Calu3 (cell line): ENCODE results near the gene SHC2. TPM values are rescaled to one million over a fixed set of nuclear protein-coding genes. Genes with fewer than 3 reads are reported as not detected.
"Not testable (repeated sequence)": the region's sequence is repeated elsewhere in the genome, so short reads cannot be mapped to it uniquely, and the experiment has no call there.

Experiments
- BruUV-seq: library from RNA; stranded (reverse); fragments of 400-500 nt; replicated peaks from 2 replicates; lab custom pipeline; 2021; lab: Mats Ljungman, UMichigan
- CTCF ChIA-PET: fragments of 300-600 bp; sonication (Branson Sonifier 250); formaldehyde crosslinking; loops from one replicate; lab custom pipeline; 2022; ENCODE audit warnings: antibody characterized with exemption; lab: Charles Lee
- DNase-seq: peaks from one replicate; pipeline ENCODE4 v3.0.0; 2022
- H3K27ac Mint-ChIP-seq: one replicate; pipeline ENCODE4 v1.8.0; 2022; ENCODE audit warnings: mixed read lengths; ENCODE audit not compliant: unreplicated experiment
- H3K27me3 Mint-ChIP-seq: one replicate; pipeline ENCODE4 v1.8.0; 2022; ENCODE audit warnings: mixed read lengths; ENCODE audit not compliant: unreplicated experiment
- H3K36me3 Mint-ChIP-seq: one replicate; pipeline ENCODE4 v1.8.0; 2022; ENCODE audit warnings: mild to moderate bottlenecking, moderate library complexity, mixed read lengths; ENCODE audit not compliant: insufficient read depth, unreplicated experiment
- H3K4me1 Mint-ChIP-seq: one replicate; pipeline ENCODE4 v1.8.0; 2022; ENCODE audit warnings: mild to moderate bottlenecking, low read depth, mixed read lengths; ENCODE audit not compliant: unreplicated experiment
- H3K4me3 Mint-ChIP-seq: one replicate; pipeline ENCODE4 v1.8.0; 2022; ENCODE audit warnings: mild to moderate bottlenecking, low read depth, moderate library complexity, mixed read lengths; ENCODE audit not compliant: unreplicated experiment
- H3K9me3 Mint-ChIP-seq: one replicate; pipeline ENCODE4 v1.8.0; 2022; ENCODE audit warnings: low read depth, mixed read lengths; ENCODE audit not compliant: unreplicated experiment
- CTCF ChIP-seq: fragments of 200-600 bp; IDR thresholded peaks from one replicate; pipeline ENCODE4 v1.8.0; 2022; ENCODE audit warnings: antibody characterized with exemption; ENCODE audit not compliant: unreplicated experiment
- intact Hi-C: fragments of 100-400 bp; cut with micrococcal nuclease; formaldehyde crosslinking; loops from one replicate; pipeline ENCODE4 v1.10.0; 2022; ENCODE audit not compliant: unreplicated experiment
- total RNA-seq: library from RNA; stranded (reverse); gene quantifications from 2 replicates; pipeline ENCODE4 v1.2.3, GENCODE V29; 2022

Gene SHC2
- total RNA-seq, 1 experiment from 2014 or later = 8.4 TPM

GRCh38 chr19:383922-384798, 76.7 kb downstream of the SHC2 start:
- H3K36me3 Mint-ChIP-seq = no peaks in the 10 kb centered on the region
- no peak overlapping the region for H3K27ac Mint-ChIP-seq
- no peak for DNase-seq
- no TSS peak for BruUV-seq
- intact Hi-C loops = no loop called here
- H3K27me3 Mint-ChIP-seq = no peaks in the 10 kb centered on the region
- no peaks in the 10 kb centered on the region for H3K9me3 Mint-ChIP-seq
- CTCF ChIA-PET = no interaction called here
- TF ChIP-seq CTCF = no peak
- no peak overlapping the region for H3K4me3 Mint-ChIP-seq
- H3K4me1 Mint-ChIP-seq = peaks cover 6% of the 10 kb centered on the region

- no peak overlapping the region for H3K27ac Mint-ChIP-seq
- no TSS peak for BruUV-seq
- CTCF ChIA-PET = no interaction called here
- H3K4me3 Mint-ChIP-seq = no peak overlapping the region
- intact Hi-C loops = no loop called here
- H3K9me3 Mint-ChIP-seq = no peaks in the 10 kb centered on the region
- no peaks in the 10 kb centered on the region for H3K27me3 Mint-ChIP-seq
- TF ChIP-seq CTCF = no peak
- no peak for DNase-seq
- H3K36me3 Mint-ChIP-seq = peaks cover 4% of the 10 kb centered on the region
- peaks cover 6% of the 10 kb centered on the region for H3K4me1 Mint-ChIP-seq
Measured at GRCh38 chr19:383040-383439, 77.8 kb downstream of the SHC2 start.

GRCh38 chr19:382578-382977, 78.3 kb downstream of the SHC2 start:
- H3K4me3 Mint-ChIP-seq, BruUV-seq, H3K9me3 Mint-ChIP-seq, H3K27ac Mint-ChIP-seq, H3K36me3 Mint-ChIP-seq, H3K27me3 Mint-ChIP-seq, intact Hi-C loops, DNase-seq, CTCF ChIA-PET, H3K4me1 Mint-ChIP-seq: not testable (repeated sequence)

GRCh38 chr19:381901-382300, 78.9 kb downstream of the SHC2 start:
- H3K4me3 Mint-ChIP-seq, H3K9me3 Mint-ChIP-seq, BruUV-seq, intact Hi-C loops, CTCF ChIA-PET, H3K27ac Mint-ChIP-seq, DNase-seq, H3K4me1 Mint-ChIP-seq, H3K27me3 Mint-ChIP-seq, H3K36me3 Mint-ChIP-seq: not testable (repeated sequence)

- H3K9me3 Mint-ChIP-seq, CTCF ChIA-PET, DNase-seq, H3K4me3 Mint-ChIP-seq, H3K27ac Mint-ChIP-seq, H3K36me3 Mint-ChIP-seq, H3K27me3 Mint-ChIP-seq, H3K4me1 Mint-ChIP-seq, BruUV-seq, intact Hi-C loops: not testable (repeated sequence)
Measured at GRCh38 chr19:380618-381219, 80.1 kb downstream of the SHC2 start.
